K562 (cell line): ENCODE data around the gene KCTD7. TPM values are rescaled to one million over a fixed set of nuclear protein-coding genes. Genes with fewer than 3 reads are reported as not detected.
A peak's percentile ranks its signal among the peaks of the same experiment; 100 is the strongest.

Experiments
- CBX8 ChIP-seq: fragments of 200-600 bp; sonication (generic); IDR thresholded peaks from 2 replicates; pipeline ENCODE4 v1.6.1; 2012; ENCODE audit warnings: borderline replicate concordance, mixed run types, low read depth, mild to moderate bottlenecking, moderate library complexity, mixed read lengths, low read length, control low read depth, inconsistent platforms; ENCODE audit not compliant: poor library complexity, severe bottlenecking; ENCODE audit errors: extremely low read depth
- CC2D1A ChIP-seq: fragments of 450-650 bp; IDR thresholded peaks from 2 replicates; pipeline ENCODE4 v1.6.1; 2017; ENCODE audit warnings: mild to moderate bottlenecking
- CCNT2 ChIP-seq: IDR thresholded peaks from 2 replicates; pipeline ENCODE4 v1.6.1; 2011; ENCODE audit warnings: borderline replicate concordance, low read depth, mild to moderate bottlenecking, moderate library complexity, mixed read lengths, low read length; ENCODE audit not compliant: insufficient read length; ENCODE audit errors: extremely low read depth
- CEBPG ChIP-seq, 3 experiments: fragments of 200-800 bp in 1 of 3; sonication (Bioruptor generic) in 1 of 3; sonication (generic) in 1 of 3; formaldehyde crosslinking in 1 of 3; IDR thresholded peaks in 2 of 3; conservative IDR thresholded peaks in 1 of 3; 2 replicates each; pipeline versions ENCODE4 v1.6.1 to v1.8.0; 2016 to 2022; ENCODE audit warnings: missing compliant biosample characterization in 2 of 3, missing genetic modification characterization in 2 of 3, mild to moderate bottlenecking in 1 of 3, missing genetic modification reagents in 1 of 3
- EGR1 ChIP-seq: fragments of 450-650 bp; conservative IDR thresholded peaks from 2 replicates; pipeline ENCODE4 v1.6.1; 2017; ENCODE audit warnings: mild to moderate bottlenecking
- EP300 ChIP-seq: IDR thresholded peaks from 2 replicates; pipeline ENCODE4 v1.6.1; 2012; ENCODE audit warnings: low read length, improper control_type of control experiment
- FIP1L1 ChIP-seq: fragments of 200-400 bp; formaldehyde crosslinking; IDR thresholded peaks from 2 replicates; pipeline ENCODE4 v1.6.1; 2018; ENCODE audit warnings: mild to moderate bottlenecking, low read depth, low read length; ENCODE audit not compliant: poor library complexity, severe bottlenecking
- NONO ChIP-seq, 2 experiments: fragments of 200-400 bp in 1 of 2; fragments of 450-650 bp in 1 of 2; formaldehyde crosslinking in 1 of 2; IDR thresholded peaks; 2 replicates each; pipeline ENCODE4 v1.6.1; 2017; ENCODE audit warnings: low read depth in 2 of 2, mild to moderate bottlenecking in 2 of 2, moderate library complexity in 2 of 2, low read length in 1 of 2
- PHTF2 ChIP-seq: fragments of 250-450 bp; sonication (Bioruptor Pico); IDR thresholded peaks from 2 replicates; pipeline ENCODE4 v1.5.0; 2021; ENCODE audit warnings: mild to moderate bottlenecking
- PML ChIP-seq: IDR thresholded peaks from 2 replicates; pipeline ENCODE4 v1.6.1; 2012; ENCODE audit warnings: low read length, inconsistent platforms
- POLR2AphosphoS5 ChIP-seq: IDR thresholded peaks from 2 replicates; pipeline ENCODE4 v1.6.1; 2011; ENCODE audit warnings: mild to moderate bottlenecking, low read depth, low read length, moderate library complexity; ENCODE audit not compliant: control insufficient read depth, insufficient read depth
- POLR2B ChIP-seq: fragments of 450-650 bp; IDR thresholded peaks from 2 replicates; pipeline ENCODE4 v1.6.1; 2018; ENCODE audit warnings: low read depth; ENCODE audit not compliant: partially characterized antibody
- SMC3 ChIP-seq: conservative IDR thresholded peaks from 2 replicates; pipeline ENCODE4 v1.6.1; 2011; ENCODE audit warnings: low read depth, low read length, improper control_type of control experiment; ENCODE audit not compliant: insufficient read depth
- STAG1 ChIP-seq: sonication (generic); formaldehyde crosslinking; IDR thresholded peaks from 2 replicates; pipeline ENCODE4 v1.5.0; 2020; ENCODE audit warnings: missing genetic modification reagents, borderline replicate concordance
- ZNF12 ChIP-seq: sonication (generic); formaldehyde crosslinking; IDR thresholded peaks from 2 replicates; pipeline ENCODE4 v1.4.0; 2020; ENCODE audit warnings: mild to moderate bottlenecking, missing genetic modification reagents
- polyA plus RNA-seq, 8 experiments: library from polyadenylated mRNA; depleted of rRNA in 4 of 8; stranded (reverse) in 5 of 8; unstranded in 3 of 8; fragments of >200 nt; fragmentation: Nextera tagmentation in 2 of 8; fragmentation: Illumina TruSeq in 1 of 8; extraction: Ambion mirVana in 2 of 8; extraction: Trizol in 1 of 8; gene quantifications; 2 replicates each; pipeline versions ENCODE4 v1.2.1 to v1.2.3, GENCODE V29; 2011 to 2014; ENCODE audit warnings: inconsistent platforms in 1 of 8, missing spikeins in 1 of 8
- total RNA-seq, 7 experiments: library from RNA; depleted of rRNA in 6 of 7; stranded (reverse); fragments of >200 nt in 6 of 7; fragmentation: Illumina TruSeq in 2 of 7; extraction: Trizol in 2 of 7; gene quantifications; 2 replicates each; pipeline versions ENCODE4 v1.2.1 to v1.2.3, GENCODE V29; 2011 to 2021; ENCODE audit warnings: low replicate concordance in 1 of 7
- TF ChIP-seq, protein P1 (sequence below): fragments of 450-650 bp; IDR thresholded peaks from 2 replicates; pipeline ENCODE4 v1.6.1; 2016; ENCODE audit warnings: borderline replicate concordance
- TF ChIP-seq, protein P2 (sequence below): fragments of 250-450 bp; sonication (Bioruptor Pico); IDR thresholded peaks from 2 replicates; pipeline ENCODE4 v1.5.0; 2022; ENCODE audit warnings: mild to moderate bottlenecking
- TF ChIP-seq, protein P3 (sequence below), 2 experiments: IDR thresholded peaks; 2 replicates each; pipeline ENCODE4 v1.6.1; 2011; ENCODE audit warnings: borderline replicate concordance in 1 of 2, control low read depth in 1 of 2, low read depth in 1 of 2, low read length in 1 of 2, mild to moderate bottlenecking in 1 of 2, mixed read lengths in 1 of 2, moderate library complexity in 1 of 2; ENCODE audit not compliant: insufficient read depth in 1 of 2, insufficient read length in 1 of 2, poor library complexity in 1 of 2, severe bottlenecking in 1 of 2; ENCODE audit errors: extremely low read depth in 1 of 2

KCTD7 gene
- total and polyA plus RNA-seq, 9 of the 15 experiments (the other 6 are each of a cell fraction or from before 2014, with no cell fraction given), result 1.5 to 26.0 (median 9.0) TPM

DNA sequence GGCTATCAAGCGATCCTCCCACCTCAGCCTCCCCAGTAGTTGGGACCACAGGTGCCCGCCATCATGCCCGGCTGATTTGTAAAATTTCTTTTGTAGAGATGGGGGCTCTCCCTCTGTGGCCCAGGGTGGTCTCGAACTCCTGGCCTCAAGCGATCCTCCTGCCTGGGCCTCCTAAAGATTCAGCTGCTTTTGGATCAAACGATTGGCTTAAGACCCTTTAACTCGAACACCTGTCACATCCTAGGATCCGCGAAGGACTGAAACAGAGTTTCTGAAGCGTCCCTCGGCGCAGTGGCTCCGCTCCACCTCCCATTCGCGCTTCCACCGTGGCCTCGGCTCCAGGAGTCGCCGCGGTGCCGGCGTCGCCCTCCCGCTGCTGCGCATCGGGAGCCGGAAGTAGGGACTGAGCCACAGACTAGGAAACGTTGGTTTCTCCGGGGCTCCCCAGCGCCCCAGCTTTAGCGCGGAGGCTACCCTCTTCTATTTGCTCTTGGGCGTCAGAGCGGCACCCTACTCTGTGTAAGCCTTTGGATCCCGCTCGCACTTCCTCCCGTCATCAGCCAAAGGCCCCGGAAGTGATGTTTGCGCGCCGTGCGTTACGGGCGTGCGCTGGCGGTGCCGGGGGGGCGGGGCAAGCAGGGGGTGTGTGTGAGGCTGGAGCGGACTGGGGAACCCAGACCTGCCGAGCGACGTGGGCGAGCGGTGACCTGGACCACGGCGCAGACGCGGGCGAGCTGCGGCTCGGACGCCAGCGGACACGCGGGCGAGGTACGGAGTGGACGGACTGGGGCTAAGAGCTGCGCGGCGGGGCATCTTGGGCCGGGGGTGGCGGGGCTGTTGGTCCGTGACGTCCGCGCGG is 53.0 kb downstream of the KCTD7 start (continued):
- 0 out of 2 replicates have a peak, but pooled peaks have one; percentile 3 for TF ChIP-seq SMC3
- TF ChIP-seq, protein P1, sequence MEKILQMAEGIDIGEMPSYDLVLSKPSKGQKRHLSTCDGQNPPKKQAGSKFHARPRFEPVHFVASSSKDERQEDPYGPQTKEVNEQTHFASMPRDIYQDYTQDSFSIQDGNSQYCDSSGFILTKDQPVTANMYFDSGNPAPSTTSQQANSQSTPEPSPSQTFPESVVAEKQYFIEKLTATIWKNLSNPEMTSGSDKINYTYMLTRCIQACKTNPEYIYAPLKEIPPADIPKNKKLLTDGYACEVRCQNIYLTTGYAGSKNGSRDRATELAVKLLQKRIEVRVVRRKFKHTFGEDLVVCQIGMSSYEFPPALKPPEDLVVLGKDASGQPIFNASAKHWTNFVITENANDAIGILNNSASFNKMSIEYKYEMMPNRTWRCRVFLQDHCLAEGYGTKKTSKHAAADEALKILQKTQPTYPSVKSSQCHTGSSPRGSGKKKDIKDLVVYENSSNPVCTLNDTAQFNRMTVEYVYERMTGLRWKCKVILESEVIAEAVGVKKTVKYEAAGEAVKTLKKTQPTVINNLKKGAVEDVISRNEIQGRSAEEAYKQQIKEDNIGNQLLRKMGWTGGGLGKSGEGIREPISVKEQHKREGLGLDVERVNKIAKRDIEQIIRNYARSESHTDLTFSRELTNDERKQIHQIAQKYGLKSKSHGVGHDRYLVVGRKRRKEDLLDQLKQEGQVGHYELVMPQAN, result peak; percentile 92
- no peak for TF ChIP-seq EP300
- TF ChIP-seq PML, result peak; percentile 86
- TF ChIP-seq PHTF2 (CRISPR knock-in tag), result no peak
- TF ChIP-seq FIP1L1, result peak; percentile 15
- TF ChIP-seq EGR1, result peak; percentile 94
- TF ChIP-seq POLR2AphosphoS5, result peak; percentile 98
- TF ChIP-seq, protein P2, sequence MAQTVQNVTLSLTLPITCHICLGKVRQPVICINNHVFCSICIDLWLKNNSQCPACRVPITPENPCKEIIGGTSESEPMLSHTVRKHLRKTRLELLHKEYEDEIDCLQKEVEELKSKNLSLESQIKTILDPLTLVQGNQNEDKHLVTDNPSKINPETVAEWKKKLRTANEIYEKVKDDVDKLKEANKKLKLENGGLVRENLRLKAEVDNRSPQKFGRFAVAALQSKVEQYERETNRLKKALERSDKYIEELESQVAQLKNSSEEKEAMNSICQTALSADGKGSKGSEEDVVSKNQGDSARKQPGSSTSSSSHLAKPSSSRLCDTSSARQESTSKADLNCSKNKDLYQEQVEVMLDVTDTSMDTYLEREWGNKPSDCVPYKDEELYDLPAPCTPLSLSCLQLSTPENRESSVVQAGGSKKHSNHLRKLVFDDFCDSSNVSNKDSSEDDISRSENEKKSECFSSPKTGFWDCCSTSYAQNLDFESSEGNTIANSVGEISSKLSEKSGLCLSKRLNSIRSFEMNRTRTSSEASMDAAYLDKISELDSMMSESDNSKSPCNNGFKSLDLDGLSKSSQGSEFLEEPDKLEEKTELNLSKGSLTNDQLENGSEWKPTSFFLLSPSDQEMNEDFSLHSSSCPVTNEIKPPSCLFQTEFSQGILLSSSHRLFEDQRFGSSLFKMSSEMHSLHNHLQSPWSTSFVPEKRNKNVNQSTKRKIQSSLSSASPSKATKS (CRISPR knock-in tag), result no peak
- no peak for TF ChIP-seq CC2D1A
- no peak; the same call in 1 of the 2 replicates for TF ChIP-seq ZNF12
- no peak for TF ChIP-seq STAG1
- no peak for TF ChIP-seq CEBPG (CRISPR knock-in tag; IDR thresholded peaks at IDR 0.05)
- no peak for TF ChIP-seq CEBPG (tag; conservative IDR thresholded peaks at IDR 0.05 in 1 of 2, IDR thresholded peaks at IDR 0.05 in 1 of 2)
- TF ChIP-seq, protein P3, sequence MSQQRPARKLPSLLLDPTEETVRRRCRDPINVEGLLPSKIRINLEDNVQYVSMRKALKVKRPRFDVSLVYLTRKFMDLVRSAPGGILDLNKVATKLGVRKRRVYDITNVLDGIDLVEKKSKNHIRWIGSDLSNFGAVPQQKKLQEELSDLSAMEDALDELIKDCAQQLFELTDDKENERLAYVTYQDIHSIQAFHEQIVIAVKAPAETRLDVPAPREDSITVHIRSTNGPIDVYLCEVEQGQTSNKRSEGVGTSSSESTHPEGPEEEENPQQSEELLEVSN (IDR thresholded peaks at IDR 0.05; ENCODE audit: borderline replicate concordance in 1 of 2, extremely low read depth in 1 of 2, insufficient read depth in 1 of 2, insufficient read length in 1 of 2, low read depth in 1 of 2, low read length in 1 of 2, poor library complexity in 1 of 2, severe bottlenecking in 1 of 2), result peak; percentile 60 to 68
- peak; percentile 51 to 64; a peak in 3 of 4 replicates for TF ChIP-seq NONO (IDR thresholded peaks at IDR 0.05; ENCODE audit: low read depth in 2 of 2, low read length in 1 of 2)
- TF ChIP-seq CCNT2, result peak; percentile 46
- no peak for TF ChIP-seq CBX8
- TF ChIP-seq POLR2B, result peak; percentile 95
